Adrenal gland (tissue), 5 donors: ENCODE data around the gene PEX10.

Source experiments
- CTCF ChIP-seq, 6 experiments: fragments of 450-650 bp in 4 of 6; fragments of 200-600 bp in 2 of 6; sonication (generic) in 1 of 6; IDR thresholded peaks; 1 replicate in 5 of 6; 2 replicates in 1 of 6; pipeline versions ENCODE4 v1.5.1 to v1.8.0; 2016 to 2021; ENCODE audit warnings: antibody characterized with exemption in 6 of 6, mild to moderate bottlenecking in 2 of 6, moderate library complexity in 1 of 6
- POLR2A ChIP-seq, 2 donors: fragments of 450-650 bp; IDR thresholded peaks; one replicate each; pipeline ENCODE4 v1.6.1; 2017; ENCODE audit warnings: antibody characterized with exemption in 2 of 2, mild to moderate bottlenecking in 2 of 2, moderate library complexity in 1 of 2
- donor health status: DM: no; HTN: no; CAD: no.

- TF ChIP-seq CTCF (IDR thresholded peaks at IDR 0.05) (no peak), POLR2A (IDR thresholded peaks at IDR 0.05) (no peak)
Measured at GRCh38 chr1:2375923-2376260, 36.5 kb downstream of the PEX10 start.
